Metanephros (tissue), 1 donor: ENCODE data around the gene IRGM. TPM values are rescaled to one million over a fixed set of nuclear protein-coding genes. Genes with fewer than 3 reads are reported as not detected.

Source experiments
- total RNA-seq: library from RNA; depleted of rRNA; stranded (reverse); fragments of >200 nt; gene quantifications from one replicate; pipeline ENCODE4 v1.2.3, GENCODE V29; 2014

IRGM gene, protein sequence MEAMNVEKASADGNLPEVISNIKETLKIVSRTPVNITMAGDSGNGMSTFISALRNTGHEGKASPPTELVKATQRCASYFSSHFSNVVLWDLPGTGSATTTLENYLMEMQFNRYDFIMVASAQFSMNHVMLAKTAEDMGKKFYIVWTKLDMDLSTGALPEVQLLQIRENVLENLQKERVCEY
- total RNA-seq = 0.12 TPM

DNA sequence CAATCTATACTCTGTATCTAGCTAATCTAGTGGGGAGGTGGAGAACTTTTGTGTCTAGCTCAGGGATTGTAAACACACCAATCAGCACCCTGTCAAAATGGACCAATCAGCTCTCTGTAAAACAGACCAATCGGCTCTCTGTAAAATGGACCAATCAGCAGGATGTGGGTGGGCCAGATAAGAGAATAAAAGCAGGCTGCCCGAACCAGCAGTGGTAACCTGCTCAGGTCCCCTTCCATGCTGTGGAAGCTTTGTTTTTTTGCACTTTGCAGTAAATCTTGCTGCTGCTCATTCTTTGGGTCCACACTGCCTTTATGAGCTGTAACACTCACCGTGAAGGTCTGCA, at the start of gene IRGM:
Gene IRGM, plus strand, starts transcription at position 214 of the 346 bp plus-strand sequence. CDS start 1,603 bp downstream, outside the sequence.

Other genes starting within 250 kb of the IRGM start
- gene SYNPO, start 205.9 kb upstream of the IRGM start, total RNA-seq = 24.9 TPM
- gene MYOZ3, start 185.3 kb upstream of the IRGM start, total RNA-seq = 10.7 TPM
- gene RBM22, start 145.5 kb upstream of the IRGM start, total RNA-seq = 41.2 TPM
- 71.7 TPM for gene DCTN4, start 87.5 kb upstream of the IRGM start, total RNA-seq
- gene SMIM3, start 67.8 kb upstream of the IRGM start, total RNA-seq = 25.2 TPM
- gene ZNF300, start 58.5 kb downstream of the IRGM start, total RNA-seq = 16.3 TPM
- 415 TPM for gene GPX3, start 174.1 kb downstream of the IRGM start, total RNA-seq
- gene TNIP1, start 234.5 kb downstream of the IRGM start, total RNA-seq = 64.1 TPM